ENCODE measurements around the gene TMEM235.
"Not testable (repeated sequence)": the region's sequence is repeated elsewhere in the genome, so short reads cannot be mapped to it uniquely, and the experiment has no call there.

TMEM235 gene

GRCh38 chr17:78228176-78228575 lies 3.3 kb upstream of the TMEM235 start:
- Mint-ChIP-seq H3K27me3 (peaks cover 70% of the 10 kb centered on the region), H3K4me1 (peaks cover 35% of the 10 kb centered on the region), H3K9me3 (no peaks in the 10 kb centered on the region), H3K27ac (no peak overlapping the region), H3K4me3 (no peak overlapping the region)
- no peak for ATAC-seq
- no peak for DNase-seq

- H3K4me3 Mint-ChIP-seq: no peak overlapping the region
- peaks cover 79% of the 10 kb centered on the region for H3K27me3 Mint-ChIP-seq
Measured at GRCh38 chr17:78230252-78230962, 1.0 kb upstream of the TMEM235 start.

GRCh38 chr17:78231991-78232858 lies 794 bp downstream of the TMEM235 start:
- Mint-ChIP-seq H3K4me1 (peaks cover 35% of the 10 kb centered on the region), H3K4me3 (peak overlapping the region; percentile 49 to 62), H3K9me3 (no peaks in the 10 kb centered on the region), H3K27me3 (peaks cover 68% of the 10 kb centered on the region), H3K27ac (no peak overlapping the region)
- DNase-seq (no peak), ATAC-seq (peak; percentile 82)

More at GRCh38 chr17:78230252-78230962, 1.0 kb upstream of the TMEM235 start:
- no peak overlapping the region for H3K27ac Mint-ChIP-seq
- ATAC-seq (no peak), DNase-seq (no peak)
- no peaks in the 10 kb centered on the region for H3K9me3 Mint-ChIP-seq
- H3K4me1 Mint-ChIP-seq: peaks cover 35% of the 10 kb centered on the region

- peaks cover 30% of the 10 kb centered on the region for H3K4me1 Mint-ChIP-seq
- no peak for DNase-seq
- H3K27me3 Mint-ChIP-seq: peaks cover 62% of the 10 kb centered on the region
Measured at GRCh38 chr17:78232859-78233173, 1.4 kb downstream of the TMEM235 start.

GRCh38 chr17:78233678-78234077 lies 2.2 kb downstream of the TMEM235 start:
- Mint-ChIP-seq H3K27ac (no peak overlapping the region), H3K4me3 (no peak overlapping the region), H3K9me3 (no peaks in the 10 kb centered on the region), H3K4me1 (peaks cover 30% of the 10 kb centered on the region), H3K27me3 (peaks cover 54% of the 10 kb centered on the region)
- DNase-seq (no peak), ATAC-seq (no peak)

More at GRCh38 chr17:78232859-78233173, 1.4 kb downstream of the TMEM235 start:
- no peak overlapping the region for H3K4me3 Mint-ChIP-seq
- no peak overlapping the region for H3K27ac Mint-ChIP-seq
- ATAC-seq: no peak
- H3K9me3 Mint-ChIP-seq: no peaks in the 10 kb centered on the region

- H3K4me3 Mint-ChIP-seq: no peak overlapping the region
- H3K27me3 Mint-ChIP-seq: peaks cover 47% of the 10 kb centered on the region
- peaks cover 30% of the 10 kb centered on the region for H3K4me1 Mint-ChIP-seq
- no peak for DNase-seq
- H3K9me3 Mint-ChIP-seq: no peaks in the 10 kb centered on the region
- H3K27ac Mint-ChIP-seq: no peak overlapping the region
- ATAC-seq: no peak
Measured at GRCh38 chr17:78234261-78234865, 2.9 kb downstream of the TMEM235 start.

GRCh38 chr17:78235022-78235421 lies 3.6 kb downstream of the TMEM235 start:
- not testable (repeated sequence) for H3K27ac Mint-ChIP-seq

GRCh38 chr17:78235885-78236284 lies 4.5 kb downstream of the TMEM235 start:
- no peak overlapping the region for H3K27ac Mint-ChIP-seq
- no peak for ATAC-seq
- H3K27me3 Mint-ChIP-seq: peaks cover 32% of the 10 kb centered on the region
- H3K4me1 Mint-ChIP-seq: peaks cover 22% of the 10 kb centered on the region
- DNase-seq: no peak
- H3K9me3 Mint-ChIP-seq: no peaks in the 10 kb centered on the region
- H3K4me3 Mint-ChIP-seq: no peak overlapping the region

More at GRCh38 chr17:78235022-78235421, 3.6 kb downstream of the TMEM235 start:
- Mint-ChIP-seq H3K27me3 (peaks cover 40% of the 10 kb centered on the region), H3K4me1 (peaks cover 30% of the 10 kb centered on the region)
- not testable (repeated sequence) for H3K4me3 Mint-ChIP-seq, DNase-seq, ATAC-seq, H3K9me3 Mint-ChIP-seq

- ATAC-seq (no peak), DNase-seq (no peak)
- Mint-ChIP-seq H3K9me3 (no peaks in the 10 kb centered on the region), H3K4me3 (no peak overlapping the region), H3K4me1 (peaks cover 16% of the 10 kb centered on the region), H3K27me3 (peaks cover 25% of the 10 kb centered on the region), H3K27ac (no peak overlapping the region)
Measured at GRCh38 chr17:78236362-78237127, 5.1 kb downstream of the TMEM235 start.

GRCh38 chr17:78237401-78238012 lies 6.1 kb downstream of the TMEM235 start:
- DNase-seq: no peak
- no peaks in the 10 kb centered on the region for H3K9me3 Mint-ChIP-seq

GRCh38 chr17:78238823-78239488 lies 7.5 kb downstream of the TMEM235 start:
- peaks cover 4% of the 10 kb centered on the region for H3K27me3 Mint-ChIP-seq
- no peaks in the 10 kb centered on the region for H3K9me3 Mint-ChIP-seq
- no peak for DNase-seq
- H3K4me3 Mint-ChIP-seq: no peak overlapping the region
- ATAC-seq: no peak
- peaks cover 18% of the 10 kb centered on the region for H3K4me1 Mint-ChIP-seq
- H3K27ac Mint-ChIP-seq: no peak overlapping the region

More at GRCh38 chr17:78237401-78238012, 6.1 kb downstream of the TMEM235 start:
- ATAC-seq: no peak
- Mint-ChIP-seq H3K4me1 (peaks cover 16% of the 10 kb centered on the region), H3K4me3 (no peak overlapping the region), H3K27me3 (peaks cover 15% of the 10 kb centered on the region), H3K27ac (peak overlapping the region in 1 of 2 donors; percentile 21)

- DNase-seq: no peak
- H3K4me3 Mint-ChIP-seq: no peak overlapping the region
- no peaks in the 10 kb centered on the region for H3K27me3 Mint-ChIP-seq
- no peaks in the 10 kb centered on the region for H3K9me3 Mint-ChIP-seq
- no peak overlapping the region for H3K27ac Mint-ChIP-seq
- ATAC-seq: no peak
- peaks cover 18% of the 10 kb centered on the region for H3K4me1 Mint-ChIP-seq
Measured at GRCh38 chr17:78239489-78239931, 8.1 kb downstream of the TMEM235 start.

- Mint-ChIP-seq H3K27me3 (no peaks in the 10 kb centered on the region), H3K9me3 (no peaks in the 10 kb centered on the region), H3K27ac (no peak overlapping the region), H3K4me3 (no peak overlapping the region), H3K4me1 (peaks cover 18% of the 10 kb centered on the region)
- ATAC-seq (no peak), DNase-seq (no peak)
Measured at GRCh38 chr17:78240012-78240655, 8.7 kb downstream of the TMEM235 start.

GRCh38 chr17:78240839-78241238 lies 9.4 kb downstream of the TMEM235 start:
- Mint-ChIP-seq H3K4me3 (no peak overlapping the region), H3K4me1 (peaks cover 18% of the 10 kb centered on the region), H3K9me3 (no peaks in the 10 kb centered on the region), H3K27me3 (no peaks in the 10 kb centered on the region), H3K27ac (no peak overlapping the region)
- no peak for DNase-seq
- no peak for ATAC-seq

Measured in stimulated activated naive CD8-positive, alpha-beta T cell treated with anti-CD3 and anti-CD28 coated beads, Interleukin-15, amount 100 ng/mL, for 72 hours (primary cell).